A673 (cell line): ENCODE results near the gene FUBP3. TPM values are rescaled to one million over a fixed set of nuclear protein-coding genes. Genes with fewer than 3 reads are reported as not detected.
A peak's percentile ranks its signal among the peaks of the same experiment; 100 is the strongest.

Experiments used
- BruUV-seq: library from RNA; stranded (reverse); fragments of 400-500 nt; replicated peaks from 2 replicates; lab custom pipeline; 2021; lab: Mats Ljungman, UMichigan
- CTCF ChIA-PET: fragments of 300-600 bp; sonication (Branson Sonifier 250); formaldehyde crosslinking; loops from one replicate; lab custom pipeline; 2022; ENCODE audit warnings: antibody characterized with exemption; lab: Charles Lee
- POLR2A ChIA-PET: fragments of 300-600 bp; sonication (Branson Sonifier 250); formaldehyde crosslinking; loops from one replicate; lab custom pipeline; 2022; ENCODE audit warnings: antibody characterized with exemption; ENCODE audit not compliant: low non-redundant PET; lab: Charles Lee
- DNase-seq: peaks from one replicate; pipeline ENCODE4 v3.0.0-alpha.2; 2015; ENCODE audit warnings: low spot score
- H3K27ac ChIP-seq: fragments of 200-600 bp; sonication (generic); 2 replicates; pipeline ENCODE4 v1.5.1; 2016; ENCODE audit warnings: mixed run types, low read depth, mild to moderate bottlenecking, mixed read lengths, antibody characterized with exemption, low read length; ENCODE audit not compliant: poor library complexity, severe bottlenecking
- H3K27me3 ChIP-seq: fragments of 200-600 bp; sonication (generic); replicated peaks from 2 replicates; pipeline ENCODE4 v1.6.1; 2017; ENCODE audit warnings: mixed run types, low read depth, mild to moderate bottlenecking, mixed read lengths, antibody characterized with exemption, low read length; ENCODE audit not compliant: insufficient read depth, poor library complexity
- H3K36me3 ChIP-seq: fragments of 200-600 bp; sonication (generic); 2 replicates; pipeline ENCODE4 v1.6.1; 2016; ENCODE audit warnings: mixed run types, mild to moderate bottlenecking, mixed read lengths, antibody characterized with exemption, low read length; ENCODE audit not compliant: insufficient read depth, poor library complexity, severe bottlenecking
- H3K4me1 ChIP-seq: fragments of 200-600 bp; sonication (generic); 2 replicates; pipeline ENCODE4 v1.6.1; 2017; ENCODE audit warnings: mixed run types, mild to moderate bottlenecking, mixed read lengths, antibody characterized with exemption, low read length; ENCODE audit not compliant: insufficient read depth, poor library complexity, severe bottlenecking
- H3K4me3 ChIP-seq: fragments of 200-600 bp; sonication (generic); 2 replicates; pipeline ENCODE4 v1.5.1; 2016; ENCODE audit warnings: low read depth, mixed run types, mild to moderate bottlenecking, mixed read lengths, low read length; ENCODE audit not compliant: poor library complexity, severe bottlenecking
- H3K9me3 ChIP-seq: fragments of 200-600 bp; sonication (generic); 2 replicates; pipeline ENCODE4 v1.6.1; 2016; ENCODE audit warnings: mixed run types, low read depth, mild to moderate bottlenecking, mixed read lengths, antibody characterized with exemption, low read length; ENCODE audit not compliant: poor library complexity, severe bottlenecking
- EZH2 ChIP-seq: fragments of 200-600 bp; sonication (generic); IDR thresholded peaks from 2 replicates; pipeline ENCODE4 v1.6.1; 2017; ENCODE audit warnings: borderline replicate concordance, low read depth, mild to moderate bottlenecking, mixed read lengths, antibody characterized with exemption, low read length; ENCODE audit not compliant: poor library complexity, severe bottlenecking
- intact Hi-C: fragments of 100-400 bp; cut with micrococcal nuclease; formaldehyde crosslinking; loops from one replicate; pipeline ENCODE4 v1.10.0; 2022; ENCODE audit not compliant: unreplicated experiment
- total RNA-seq: library from RNA; stranded (reverse); gene quantifications from 2 replicates; pipeline ENCODE4 v1.2.3, GENCODE V29; 2021
- TF ChIP-seq, protein P1 (sequence below): fragments of 300-800, 200-600 bp; sonication (generic); conservative IDR thresholded peaks from 2 replicates; pipeline ENCODE4 v1.5.1; 2017; ENCODE audit warnings: low read depth, mild to moderate bottlenecking, antibody characterized with exemption, low read length, moderate library complexity, mixed read lengths

Gene FUBP3
- total RNA-seq, 1 experiment from 2014 or later = 80.4 TPM

GRCh38 chr9:130635721-130636647 lies 56.6 kb downstream of the FUBP3 start:
- Histone ChIP-seq H3K27ac (no peak overlapping the region), H3K4me3 (no peak overlapping the region), H3K9me3 (no peaks in the 10 kb centered on the region), H3K36me3 (peaks cover 36% of the 10 kb centered on the region), H3K27me3 (no peaks in the 10 kb centered on the region), H3K4me1 (peaks cover 9% of the 10 kb centered on the region)
- CTCF ChIA-PET = no interaction called here
- intact Hi-C loops = no loop called here
- POLR2A ChIA-PET = no interaction called here
- no TSS peak for BruUV-seq
- no peak for TF ChIP-seq EZH2
- TF ChIP-seq, protein P1, sequence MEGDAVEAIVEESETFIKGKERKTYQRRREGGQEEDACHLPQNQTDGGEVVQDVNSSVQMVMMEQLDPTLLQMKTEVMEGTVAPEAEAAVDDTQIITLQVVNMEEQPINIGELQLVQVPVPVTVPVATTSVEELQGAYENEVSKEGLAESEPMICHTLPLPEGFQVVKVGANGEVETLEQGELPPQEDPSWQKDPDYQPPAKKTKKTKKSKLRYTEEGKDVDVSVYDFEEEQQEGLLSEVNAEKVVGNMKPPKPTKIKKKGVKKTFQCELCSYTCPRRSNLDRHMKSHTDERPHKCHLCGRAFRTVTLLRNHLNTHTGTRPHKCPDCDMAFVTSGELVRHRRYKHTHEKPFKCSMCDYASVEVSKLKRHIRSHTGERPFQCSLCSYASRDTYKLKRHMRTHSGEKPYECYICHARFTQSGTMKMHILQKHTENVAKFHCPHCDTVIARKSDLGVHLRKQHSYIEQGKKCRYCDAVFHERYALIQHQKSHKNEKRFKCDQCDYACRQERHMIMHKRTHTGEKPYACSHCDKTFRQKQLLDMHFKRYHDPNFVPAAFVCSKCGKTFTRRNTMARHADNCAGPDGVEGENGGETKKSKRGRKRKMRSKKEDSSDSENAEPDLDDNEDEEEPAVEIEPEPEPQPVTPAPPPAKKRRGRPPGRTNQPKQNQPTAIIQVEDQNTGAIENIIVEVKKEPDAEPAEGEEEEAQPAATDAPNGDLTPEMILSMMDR = no peak
- no peak for DNase-seq

DNA sequence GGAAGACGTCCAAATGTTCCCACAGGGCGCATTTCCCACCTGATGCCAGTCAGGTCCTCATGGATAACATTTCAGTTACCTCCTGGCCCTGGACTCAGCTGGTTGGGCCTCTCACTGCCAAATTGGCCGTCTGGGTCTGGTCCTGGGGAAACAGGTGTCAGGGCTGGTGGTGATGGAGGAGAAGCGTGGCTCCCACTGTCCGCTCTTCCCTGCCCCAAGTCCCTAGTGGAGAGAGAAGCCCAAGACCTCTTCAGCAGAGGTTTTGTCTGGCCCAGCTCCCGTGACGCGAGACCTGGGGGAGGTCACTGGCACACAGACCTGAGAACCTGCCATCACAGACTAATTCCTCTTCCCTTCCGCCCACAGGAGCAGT lies 57.3 kb downstream of the FUBP3 start:
- Histone ChIP-seq H3K27me3 (no peaks in the 10 kb centered on the region), H3K4me1 (peaks cover 9% of the 10 kb centered on the region), H3K4me3 (no peak overlapping the region), H3K9me3 (no peaks in the 10 kb centered on the region), H3K27ac (no peak overlapping the region), H3K36me3 (peaks cover 30% of the 10 kb centered on the region)
- TF ChIP-seq EZH2 = no peak
- TF ChIP-seq, protein P1 = no peak
- intact Hi-C loops = no loop called here
- no peak for DNase-seq
- CTCF ChIA-PET = no interaction called here
- no TSS peak for BruUV-seq
- POLR2A ChIA-PET = no interaction called here

DNA sequence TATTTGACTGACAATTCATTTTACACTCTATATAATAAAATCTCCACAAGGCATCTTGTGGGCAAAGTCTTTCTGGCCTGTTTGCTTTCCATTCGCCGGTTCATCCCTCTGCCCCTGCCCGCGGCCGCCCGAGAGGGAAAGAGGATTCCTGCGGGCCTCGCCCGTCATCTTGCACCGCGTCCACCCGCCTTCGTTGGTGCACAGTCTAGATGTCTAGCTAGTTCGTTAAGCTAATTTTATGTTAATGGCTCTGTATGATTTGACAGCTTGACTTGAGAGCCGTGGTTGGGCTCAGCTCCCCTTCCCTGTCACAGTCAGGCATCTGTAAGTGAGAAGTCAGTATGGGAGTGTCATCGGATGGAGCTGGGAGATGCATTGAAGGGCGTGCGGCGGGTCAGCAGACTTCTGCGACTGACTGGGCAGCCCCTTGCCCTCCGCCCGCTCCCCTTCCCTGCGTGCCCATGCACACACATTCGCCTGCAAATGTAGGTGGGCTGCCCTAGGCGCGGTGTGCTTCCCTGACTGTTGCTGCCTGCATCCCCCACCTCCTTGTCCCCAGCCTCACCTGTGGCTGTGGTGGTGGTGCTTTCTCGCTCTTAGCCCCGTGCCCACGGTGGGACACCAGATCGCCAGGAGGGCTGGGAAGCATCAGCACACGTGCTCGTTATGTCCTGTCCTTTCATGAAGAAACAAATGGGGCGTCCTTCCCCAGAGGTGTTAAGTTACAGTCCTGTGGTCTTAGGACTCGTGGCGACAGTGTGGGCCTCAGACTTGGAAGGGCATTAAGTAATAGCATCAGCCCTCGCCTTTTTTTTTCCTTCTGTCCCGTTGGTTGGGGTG lies 59.1 kb downstream of the FUBP3 start:
- POLR2A ChIA-PET = no interaction called here
- no TSS peak for BruUV-seq
- no peaks in the 10 kb centered on the region for H3K9me3 ChIP-seq
- CTCF ChIA-PET = no interaction called here
- peak overlapping the region; percentile 42 for H3K27ac ChIP-seq
- peaks cover 9% of the 10 kb centered on the region for H3K4me1 ChIP-seq
- no peak for DNase-seq
- H3K36me3 ChIP-seq = peaks cover 24% of the 10 kb centered on the region
- H3K27me3 ChIP-seq = no peaks in the 10 kb centered on the region
- TF ChIP-seq, protein P1 = no peak
- no peak for TF ChIP-seq EZH2
- intact Hi-C loops = no loop called here
- H3K4me3 ChIP-seq = no peak overlapping the region
